Activated naive CD4-positive, alpha-beta T cell treated with anti-CD3 and anti-CD28 coated beads, Interleukin-2, amount 50 U/mL, for 24 hours (primary cell): ENCODE data around the gene LZTR1.

ENCODE experiments used
- H3K27ac Mint-ChIP-seq: one replicate; pipeline ENCODE4 v1.8.0; 2021; ENCODE audit warnings: mild to moderate bottlenecking, mixed read lengths
- H3K27me3 Mint-ChIP-seq: one replicate; pipeline ENCODE4 v1.8.0; 2021; ENCODE audit warnings: mixed read lengths
- H3K36me3 Mint-ChIP-seq: one replicate; pipeline ENCODE4 v1.8.0; 2021; ENCODE audit warnings: mixed read lengths
- H3K4me1 Mint-ChIP-seq: one replicate; pipeline ENCODE4 v1.8.0; 2021; ENCODE audit warnings: mixed read lengths
- H3K4me3 Mint-ChIP-seq: one replicate; pipeline ENCODE4 v1.8.0; 2021; ENCODE audit warnings: mild to moderate bottlenecking, mixed read lengths
- H3K9me3 Mint-ChIP-seq: one replicate; pipeline ENCODE4 v1.8.0; 2021; ENCODE audit warnings: mixed read lengths

LZTR1 gene

GRCh38 chr22:21022507-21022906 lies 40.4 kb downstream of the LZTR1 start:
- no peaks in the 10 kb centered on the region for H3K27me3 Mint-ChIP-seq
- H3K9me3 Mint-ChIP-seq, result no peaks in the 10 kb centered on the region
- H3K27ac Mint-ChIP-seq, result no peak overlapping the region

GRCh38 chr22:21022955-21023614 lies 41.0 kb downstream of the LZTR1 start:
- Mint-ChIP-seq H3K36me3 (no peaks in the 10 kb centered on the region), H3K27me3 (no peaks in the 10 kb centered on the region), H3K4me3 (no peak overlapping the region), H3K4me1 (peaks cover 8% of the 10 kb centered on the region), H3K27ac (no peak overlapping the region), H3K9me3 (no peaks in the 10 kb centered on the region)

More at GRCh38 chr22:21022507-21022906, 40.4 kb downstream of the LZTR1 start:
- Mint-ChIP-seq H3K36me3 (no peaks in the 10 kb centered on the region), H3K4me3 (no peak overlapping the region), H3K4me1 (peaks cover 8% of the 10 kb centered on the region)

GRCh38 chr22:21025266-21025665 lies 43.2 kb downstream of the LZTR1 start:
- no peaks in the 10 kb centered on the region for H3K36me3 Mint-ChIP-seq
- peaks cover 2% of the 10 kb centered on the region for H3K27me3 Mint-ChIP-seq
- H3K9me3 Mint-ChIP-seq, result no peaks in the 10 kb centered on the region
- no peak overlapping the region for H3K4me3 Mint-ChIP-seq
- peak overlapping the region; percentile 8 for H3K27ac Mint-ChIP-seq
- H3K4me1 Mint-ChIP-seq, result peaks cover 8% of the 10 kb centered on the region

GRCh38 chr22:21025763-21026755 lies 44.0 kb downstream of the LZTR1 start:
- Mint-ChIP-seq H3K9me3 (no peaks in the 10 kb centered on the region), H3K27ac (no peak overlapping the region), H3K4me1 (peaks cover 8% of the 10 kb centered on the region), H3K36me3 (no peaks in the 10 kb centered on the region), H3K4me3 (no peak overlapping the region), H3K27me3 (peaks cover 8% of the 10 kb centered on the region)

GRCh38 chr22:21026783-21027692 lies 44.9 kb downstream of the LZTR1 start:
- Mint-ChIP-seq H3K4me1 (peaks cover 8% of the 10 kb centered on the region), H3K27me3 (peaks cover 12% of the 10 kb centered on the region), H3K36me3 (no peaks in the 10 kb centered on the region), H3K4me3 (no peak overlapping the region), H3K9me3 (no peaks in the 10 kb centered on the region), H3K27ac (no peak overlapping the region)

- peaks cover 8% of the 10 kb centered on the region for H3K4me1 Mint-ChIP-seq
- H3K9me3 Mint-ChIP-seq, result no peaks in the 10 kb centered on the region
- no peak overlapping the region for H3K4me3 Mint-ChIP-seq
- H3K27me3 Mint-ChIP-seq, result peaks cover 17% of the 10 kb centered on the region
- no peaks in the 10 kb centered on the region for H3K36me3 Mint-ChIP-seq
- H3K27ac Mint-ChIP-seq, result no peak overlapping the region
These were observed 46.5 kb downstream of the LZTR1 start for GRCh38 chr22:21028277-21029251.

- Mint-ChIP-seq H3K27ac (no peak overlapping the region), H3K4me3 (no peak overlapping the region), H3K36me3 (no peaks in the 10 kb centered on the region), H3K9me3 (no peaks in the 10 kb centered on the region), H3K27me3 (peaks cover 17% of the 10 kb centered on the region), H3K4me1 (peaks cover 8% of the 10 kb centered on the region)
These were observed 47.5 kb downstream of the LZTR1 start for GRCh38 chr22:21029486-21030025.

GRCh38 chr22:21030032-21030431 lies 47.9 kb downstream of the LZTR1 start:
- no peak overlapping the region for H3K4me3 Mint-ChIP-seq
- H3K4me1 Mint-ChIP-seq, result peaks cover 7% of the 10 kb centered on the region
- no peaks in the 10 kb centered on the region for H3K36me3 Mint-ChIP-seq
- H3K27ac Mint-ChIP-seq, result no peak overlapping the region
- no peaks in the 10 kb centered on the region for H3K9me3 Mint-ChIP-seq
- H3K27me3 Mint-ChIP-seq, result peaks cover 17% of the 10 kb centered on the region

- Mint-ChIP-seq H3K4me3 (peak overlapping the region; percentile 15), H3K27me3 (peaks cover 17% of the 10 kb centered on the region)
These were observed 48.8 kb downstream of the LZTR1 start for GRCh38 chr22:21030621-21031544.

GRCh38 chr22:21031545-21032036 lies 49.5 kb downstream of the LZTR1 start:
- H3K27ac Mint-ChIP-seq, result no peak overlapping the region
- peak overlapping the region; percentile 15 for H3K4me3 Mint-ChIP-seq
- no peaks in the 10 kb centered on the region for H3K4me1 Mint-ChIP-seq
- no peaks in the 10 kb centered on the region for H3K36me3 Mint-ChIP-seq
- peaks cover 17% of the 10 kb centered on the region for H3K27me3 Mint-ChIP-seq
- no peaks in the 10 kb centered on the region for H3K9me3 Mint-ChIP-seq

More at GRCh38 chr22:21030621-21031544, 48.8 kb downstream of the LZTR1 start:
- Mint-ChIP-seq H3K9me3 (no peaks in the 10 kb centered on the region), H3K36me3 (no peaks in the 10 kb centered on the region), H3K27ac (no peak overlapping the region), H3K4me1 (no peaks in the 10 kb centered on the region)

GRCh38 chr22:21032037-21032867 lies 50.2 kb downstream of the LZTR1 start, which contains the start of gene SLC7A4:
Gene SLC7A4, minus strand, starts transcription at chr22:21032561. Its CDS starts 749 bp downstream, at chr22:21031812.
- Mint-ChIP-seq H3K4me1 (no peaks in the 10 kb centered on the region), H3K27ac (no peak within 1 kb of the TSS), H3K36me3 (no peaks in the 10 kb centered on the region), H3K4me3 (peak within 1 kb of the TSS; percentile 15), H3K27me3 (peaks cover 17% of the 10 kb centered on the region), H3K9me3 (no peaks in the 10 kb centered on the region)

GRCh38 chr22:21032868-21033688 lies 51.0 kb downstream of the LZTR1 start:
- no peaks in the 10 kb centered on the region for H3K4me1 Mint-ChIP-seq
- H3K4me3 Mint-ChIP-seq, result peak overlapping the region; percentile 11
- no peak overlapping the region for H3K27ac Mint-ChIP-seq
- H3K9me3 Mint-ChIP-seq, result no peaks in the 10 kb centered on the region
- H3K27me3 Mint-ChIP-seq, result peaks cover 17% of the 10 kb centered on the region
- no peaks in the 10 kb centered on the region for H3K36me3 Mint-ChIP-seq
